ENCODE measurements around the gene ABHD1. TPM values are rescaled to one million over a fixed set of nuclear protein-coding genes. Genes with fewer than 3 reads are reported as not detected.

Gene ABHD1
- total and polyA plus RNA-seq, 7 donors: 0.15 TPM; not detected in 6

DNA sequence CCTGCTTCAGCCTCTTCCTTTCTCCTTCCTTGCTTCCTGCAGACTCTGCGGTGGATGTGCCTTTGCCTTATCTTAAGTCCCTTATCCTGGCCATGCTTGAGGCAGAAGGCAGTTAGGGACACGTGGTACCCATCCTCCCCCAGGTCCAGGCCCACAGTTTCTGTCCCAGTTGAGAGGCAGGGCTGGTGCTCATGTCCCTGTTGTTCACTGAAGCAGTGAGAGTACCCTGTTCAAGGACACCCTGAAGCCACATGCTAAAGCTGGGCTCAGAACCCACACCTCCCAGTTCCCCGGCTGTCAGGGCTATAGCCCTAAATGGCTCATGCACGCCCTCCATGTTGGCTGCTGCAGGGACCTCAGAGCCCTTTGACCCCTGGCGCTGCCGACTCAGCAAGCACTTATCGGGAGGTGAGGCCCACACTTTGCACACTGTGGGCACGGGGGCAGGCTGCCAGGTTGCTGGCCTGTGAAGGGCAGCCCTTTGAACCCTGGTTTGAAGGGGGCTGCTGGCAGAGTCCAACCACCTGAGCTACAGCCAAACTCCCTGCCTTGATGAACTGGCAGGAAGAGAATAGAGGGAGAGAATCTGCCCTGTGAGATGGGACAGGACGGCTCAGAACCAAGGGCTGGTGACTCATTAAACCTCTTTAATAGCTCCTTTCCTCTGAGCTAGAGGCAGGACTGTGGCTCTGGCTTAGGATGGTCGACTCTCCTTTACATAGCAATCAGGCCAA is 30.8 kb upstream of the ABHD1 start:
- Histone ChIP-seq H3K9me3 (no peaks in the 10 kb centered on the region), H3K4me1 (peaks cover 0 to 12% (median 6%) of the 10 kb centered on the region in 4 donors), H3K27ac (no peak overlapping the region), H3K4me3 (no peak overlapping the region), H3K27me3 (no peaks in the 10 kb centered on the region), H3K36me3 (no peaks in the 10 kb centered on the region)
- 27 to 65% methylated on average over 10 of the region's 10 CpGs for WGBS, 2 donors
- no peak for DNase-seq
- TF ChIP-seq POLR2A (IDR thresholded peaks at IDR 0.05): no peak
- no peak for TF ChIP-seq EP300 (IDR thresholded peaks at IDR 0.05)
- TF ChIP-seq POLR2AphosphoS5 (IDR thresholded peaks at IDR 0.05): no peak
- TF ChIP-seq, protein P1, sequence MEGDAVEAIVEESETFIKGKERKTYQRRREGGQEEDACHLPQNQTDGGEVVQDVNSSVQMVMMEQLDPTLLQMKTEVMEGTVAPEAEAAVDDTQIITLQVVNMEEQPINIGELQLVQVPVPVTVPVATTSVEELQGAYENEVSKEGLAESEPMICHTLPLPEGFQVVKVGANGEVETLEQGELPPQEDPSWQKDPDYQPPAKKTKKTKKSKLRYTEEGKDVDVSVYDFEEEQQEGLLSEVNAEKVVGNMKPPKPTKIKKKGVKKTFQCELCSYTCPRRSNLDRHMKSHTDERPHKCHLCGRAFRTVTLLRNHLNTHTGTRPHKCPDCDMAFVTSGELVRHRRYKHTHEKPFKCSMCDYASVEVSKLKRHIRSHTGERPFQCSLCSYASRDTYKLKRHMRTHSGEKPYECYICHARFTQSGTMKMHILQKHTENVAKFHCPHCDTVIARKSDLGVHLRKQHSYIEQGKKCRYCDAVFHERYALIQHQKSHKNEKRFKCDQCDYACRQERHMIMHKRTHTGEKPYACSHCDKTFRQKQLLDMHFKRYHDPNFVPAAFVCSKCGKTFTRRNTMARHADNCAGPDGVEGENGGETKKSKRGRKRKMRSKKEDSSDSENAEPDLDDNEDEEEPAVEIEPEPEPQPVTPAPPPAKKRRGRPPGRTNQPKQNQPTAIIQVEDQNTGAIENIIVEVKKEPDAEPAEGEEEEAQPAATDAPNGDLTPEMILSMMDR (IDR thresholded peaks at IDR 0.05): no peak
- intact Hi-C loops (cut with DNase I): no loop called here

DNA sequence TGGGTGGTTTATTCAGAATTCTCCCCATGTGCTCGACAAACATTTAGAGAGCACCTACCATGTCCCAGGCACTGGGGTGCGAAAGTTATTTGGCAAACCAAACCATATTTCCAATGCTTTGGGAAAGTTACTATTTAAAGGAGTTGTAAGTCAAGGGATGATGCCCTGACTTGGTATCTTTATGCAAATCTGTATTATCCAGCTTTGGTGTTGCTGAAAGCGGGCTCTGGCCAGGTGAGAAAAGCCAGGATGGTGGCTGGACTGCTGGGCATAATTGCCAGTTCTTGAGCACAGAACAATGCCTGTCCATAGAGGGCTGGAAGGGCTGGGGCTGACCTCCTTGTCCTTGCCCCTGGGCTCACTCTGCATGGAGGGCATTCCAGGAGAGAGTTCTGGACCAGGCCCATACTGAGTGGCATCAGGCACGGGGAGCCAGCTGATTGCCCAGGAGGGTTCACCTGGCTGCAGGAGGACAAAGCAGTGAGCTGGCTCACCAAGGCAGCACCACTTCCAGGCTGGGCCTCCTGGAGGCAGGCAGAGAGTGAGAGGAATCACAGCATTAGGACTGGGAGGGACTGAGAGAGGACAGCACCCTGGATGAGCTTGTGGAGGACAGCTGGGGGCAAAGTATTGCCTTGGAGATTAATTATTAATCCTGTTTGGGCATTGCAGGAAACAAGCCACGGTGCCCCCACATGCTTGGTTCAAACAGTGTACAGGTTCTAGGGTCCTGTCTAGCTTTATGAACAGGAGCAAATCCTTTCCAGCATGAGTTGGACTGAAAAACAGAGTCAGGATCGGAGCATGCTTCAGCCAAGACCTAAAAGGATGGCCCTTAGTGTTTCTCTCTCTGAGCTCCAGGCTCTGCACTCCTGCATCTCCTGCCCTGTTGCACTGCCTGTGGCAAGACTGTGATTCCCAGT is 29.9 kb upstream of the ABHD1 start:
- Histone ChIP-seq H3K4me3 (no peak overlapping the region), H3K4me1 (peaks cover 0 to 12% (median 6%) of the 10 kb centered on the region in 4 donors), H3K27ac (no peak overlapping the region), H3K27me3 (no peaks in the 10 kb centered on the region), H3K9me3 (no peaks in the 10 kb centered on the region), H3K36me3 (no peaks in the 10 kb centered on the region)
- TF ChIP-seq POLR2A (IDR thresholded peaks at IDR 0.05) (no peak), POLR2AphosphoS5 (IDR thresholded peaks at IDR 0.05) (no peak), EP300 (IDR thresholded peaks at IDR 0.05) (no peak)
- TF ChIP-seq, protein P1 (IDR thresholded peaks at IDR 0.05): no peak
- no peak for DNase-seq
- intact Hi-C loops (cut with DNase I): no loop called here
- WGBS, 2 donors: 72 to 88% methylated on average over 6 of the region's 6 CpGs

DNA sequence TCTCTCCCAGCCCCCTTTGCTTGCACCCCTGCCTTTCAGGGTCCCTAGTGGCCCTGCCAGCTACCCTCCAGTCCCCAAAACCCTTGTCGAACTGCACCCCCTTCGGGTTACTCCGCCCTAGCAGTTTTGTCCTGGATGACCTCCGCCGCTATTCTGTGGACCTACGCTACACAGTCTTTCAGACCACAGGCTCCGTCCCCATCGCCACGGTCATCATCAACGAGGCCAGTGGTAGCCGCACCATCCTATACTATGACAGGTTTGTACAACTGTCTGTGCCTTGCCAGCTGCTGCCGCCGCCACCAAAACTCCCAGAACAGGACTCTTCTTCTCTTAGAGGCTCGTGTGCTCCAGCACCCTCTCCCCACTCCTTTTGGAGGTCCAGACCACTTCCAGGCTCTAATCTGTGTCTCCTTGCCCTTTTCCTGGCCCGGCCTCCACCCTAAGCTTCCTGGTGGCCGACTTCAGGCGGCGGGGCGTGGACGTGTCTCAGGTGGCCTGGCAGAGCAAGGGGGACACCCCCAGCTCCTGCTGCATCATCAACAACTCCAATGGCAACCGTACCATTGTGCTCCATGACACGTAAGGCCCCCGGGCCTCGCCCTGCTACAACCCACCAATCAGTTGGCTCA is 29.1 kb upstream of the ABHD1 start:
- WGBS, 2 donors: 94% methylated on average over 24 of the region's 24 CpGs
- no peak overlapping the region for H3K27ac ChIP-seq
- TF ChIP-seq, protein P1 (IDR thresholded peaks at IDR 0.05): no peak
- no peak for TF ChIP-seq EP300 (IDR thresholded peaks at IDR 0.05)
- TF ChIP-seq POLR2AphosphoS5 (IDR thresholded peaks at IDR 0.05): no peak
- TF ChIP-seq POLR2A (IDR thresholded peaks at IDR 0.05): no peak
- H3K27me3 ChIP-seq: no peaks in the 10 kb centered on the region
- H3K36me3 ChIP-seq: no peaks in the 10 kb centered on the region
- intact Hi-C loops (cut with DNase I): no loop called here
- no peak overlapping the region for H3K4me3 ChIP-seq
- H3K9me3 ChIP-seq: no peaks in the 10 kb centered on the region
- H3K4me1 ChIP-seq: peaks cover 0 to 12% (median 6%) of the 10 kb centered on the region in 4 donors
- DNase-seq: no peak

DNA sequence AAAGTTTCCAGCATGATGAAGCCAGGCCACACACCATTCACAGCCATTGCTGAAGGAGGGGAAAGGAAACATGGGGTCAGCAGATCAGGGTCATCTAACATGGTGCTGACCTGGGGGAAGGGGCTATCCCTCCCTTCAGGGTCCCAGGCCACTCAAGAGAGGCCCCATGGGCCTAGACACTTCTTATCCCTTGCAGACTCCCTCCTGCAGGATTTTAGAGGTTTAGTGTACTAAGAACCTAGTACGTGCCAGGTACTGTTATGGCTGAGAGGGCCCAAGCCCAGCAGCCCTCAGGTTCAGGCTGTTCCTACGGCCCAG is 28.2 kb upstream of the ABHD1 start:
- Histone ChIP-seq H3K36me3 (no peaks in the 10 kb centered on the region), H3K27ac (no peak overlapping the region), H3K27me3 (no peaks in the 10 kb centered on the region), H3K9me3 (no peaks in the 10 kb centered on the region), H3K4me1 (peaks cover 0 to 12% (median 6%) of the 10 kb centered on the region in 4 donors), H3K4me3 (no peak overlapping the region)
- intact Hi-C loops (cut with DNase I): no loop called here
- no peak for DNase-seq
- TF ChIP-seq EP300 (IDR thresholded peaks at IDR 0.05): no peak
- TF ChIP-seq POLR2AphosphoS5 (IDR thresholded peaks at IDR 0.05): no peak
- no peak for TF ChIP-seq POLR2A (IDR thresholded peaks at IDR 0.05)
- TF ChIP-seq, protein P1 (IDR thresholded peaks at IDR 0.05): no peak
- WGBS, 2 donors: 95 to 96% methylated on average over 2 of the region's 2 CpGs

Measured in sigmoid colon (tissue), 7 donors.